Measurements from ENCODE around the gene MTMR6.
"Not testable (repeated sequence)": the region's sequence is repeated elsewhere in the genome, so short reads cannot be mapped to it uniquely, and the experiment has no call there.

The MTMR6 gene

GRCh38 chr13:25286969-25287961 lies at the start of gene MTMR6:
Gene MTMR6 (minus strand): TSS chr13:25287488. CDS start chr13:25287247, 241 bp downstream.
- DNase-seq: peak; percentile 93

- DNase-seq: peak; percentile 17
Measured at GRCh38 chr13:25335856-25336255, 48.6 kb upstream of the MTMR6 start.

- DNase-seq: no peak
Measured at GRCh38 chr13:25330541-25330940, 43.3 kb upstream of the MTMR6 start.

GRCh38 chr13:25329706-25330105 lies 42.4 kb upstream of the MTMR6 start:
- DNase-seq: no peak

GRCh38 chr13:25324100-25324499 lies 36.8 kb upstream of the MTMR6 start:
- no peak for DNase-seq

- no peak for DNase-seq
Measured at GRCh38 chr13:25319771-25320170, 32.5 kb upstream of the MTMR6 start.

- DNase-seq: not testable (repeated sequence)
Measured at GRCh38 chr13:25318946-25319345, 31.7 kb upstream of the MTMR6 start.

- no peak for DNase-seq
Measured at GRCh38 chr13:25310891-25311290, 23.6 kb upstream of the MTMR6 start.

- no peak for DNase-seq
Measured at GRCh38 chr13:25306671-25307464, 19.6 kb upstream of the MTMR6 start.

- no peak for DNase-seq
Measured at GRCh38 chr13:25302121-25302520, 14.8 kb upstream of the MTMR6 start.

GRCh38 chr13:25301347-25302113 lies 14.2 kb upstream of the MTMR6 start, which contains the start of gene NUP58:
Gene NUP58 (plus strand): TSS chr13:25301625. CDS start chr13:25301774, 149 bp downstream.
- DNase-seq: peak; percentile 93

GRCh38 chr13:25300861-25301346 lies 13.6 kb upstream of the MTMR6 start:
- DNase-seq: peak; percentile 45

- DNase-seq: no peak
Measured at GRCh38 chr13:25295701-25296100, 8.4 kb upstream of the MTMR6 start.

- DNase-seq: no peak
Measured at GRCh38 chr13:25295228-25295627, 7.9 kb upstream of the MTMR6 start.

GRCh38 chr13:25292301-25292700 lies 5.0 kb upstream of the MTMR6 start:
- DNase-seq: peak; percentile 43

- no peak for DNase-seq
Measured at GRCh38 chr13:25291691-25292090, 4.4 kb upstream of the MTMR6 start.

GRCh38 chr13:25288966-25289365 lies 1.7 kb upstream of the MTMR6 start:
- DNase-seq: no peak

GRCh38 chr13:25286308-25286968 lies 850 bp downstream of the MTMR6 start:
- DNase-seq: peak; percentile 17

GRCh38 chr13:25281935-25282332 lies 5.4 kb downstream of the MTMR6 start:
- DNase-seq: no peak

- no peak for DNase-seq
Measured at GRCh38 chr13:25281193-25281934, 5.9 kb downstream of the MTMR6 start.

- no peak for DNase-seq
Measured at GRCh38 chr13:25280396-25280795, 6.9 kb downstream of the MTMR6 start.
